B cell (primary cell): ENCODE results near the gene NT5M.

Experiments used
- EZH2 ChIP-seq: IDR thresholded peaks from 2 replicates; pipeline ENCODE4 v1.6.1; 2012; ENCODE audit warnings: borderline replicate concordance, low read depth, mild to moderate bottlenecking, moderate library complexity, low read length; ENCODE audit not compliant: insufficient read depth, poor library complexity, severe bottlenecking
- TF ChIP-seq, protein P1 (sequence below): fragments of 200-600 bp; IDR thresholded peaks from one replicate; pipeline ENCODE4 v1.8.0; 2022; ENCODE audit warnings: antibody characterized with exemption, mild to moderate bottlenecking

DNA sequence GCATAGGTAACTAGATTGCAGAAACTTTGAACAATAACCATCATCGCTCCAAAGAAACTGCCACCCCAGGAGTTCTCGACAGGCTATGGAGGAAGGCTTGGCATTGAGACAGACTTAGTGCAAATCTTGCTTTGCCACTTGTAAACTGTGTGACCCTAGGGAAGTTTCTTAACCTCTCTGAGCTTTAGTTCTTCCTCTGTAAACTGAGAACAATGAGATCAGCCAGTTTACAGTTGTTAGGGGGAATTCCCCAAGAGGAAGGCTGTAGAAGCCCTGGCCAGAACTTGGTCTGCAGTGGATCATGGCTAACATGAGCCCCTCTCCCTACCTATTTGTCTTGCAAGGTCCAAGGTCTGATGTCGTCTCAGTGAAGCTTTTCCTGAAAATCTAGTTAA, 78.9 kb downstream of the NT5M start:
- no peak for TF ChIP-seq EZH2
- TF ChIP-seq, protein P1, sequence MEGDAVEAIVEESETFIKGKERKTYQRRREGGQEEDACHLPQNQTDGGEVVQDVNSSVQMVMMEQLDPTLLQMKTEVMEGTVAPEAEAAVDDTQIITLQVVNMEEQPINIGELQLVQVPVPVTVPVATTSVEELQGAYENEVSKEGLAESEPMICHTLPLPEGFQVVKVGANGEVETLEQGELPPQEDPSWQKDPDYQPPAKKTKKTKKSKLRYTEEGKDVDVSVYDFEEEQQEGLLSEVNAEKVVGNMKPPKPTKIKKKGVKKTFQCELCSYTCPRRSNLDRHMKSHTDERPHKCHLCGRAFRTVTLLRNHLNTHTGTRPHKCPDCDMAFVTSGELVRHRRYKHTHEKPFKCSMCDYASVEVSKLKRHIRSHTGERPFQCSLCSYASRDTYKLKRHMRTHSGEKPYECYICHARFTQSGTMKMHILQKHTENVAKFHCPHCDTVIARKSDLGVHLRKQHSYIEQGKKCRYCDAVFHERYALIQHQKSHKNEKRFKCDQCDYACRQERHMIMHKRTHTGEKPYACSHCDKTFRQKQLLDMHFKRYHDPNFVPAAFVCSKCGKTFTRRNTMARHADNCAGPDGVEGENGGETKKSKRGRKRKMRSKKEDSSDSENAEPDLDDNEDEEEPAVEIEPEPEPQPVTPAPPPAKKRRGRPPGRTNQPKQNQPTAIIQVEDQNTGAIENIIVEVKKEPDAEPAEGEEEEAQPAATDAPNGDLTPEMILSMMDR: no peak
